GM12865 (cell line): Measurements from ENCODE around the gene RGMB.

ENCODE experiments used
- DNase-seq: peaks from one replicate; pipeline ENCODE4 v3.0.0; 2010; ENCODE audit warnings: low read depth
- H3K4me3 ChIP-seq: 2 replicates; pipeline ENCODE4 v1.5.1; 2011; ENCODE audit warnings: mild to moderate bottlenecking, low read depth, low read length, control low read depth
- TF ChIP-seq, protein P1 (sequence below): IDR thresholded peaks from 2 replicates; pipeline ENCODE4 v1.5.1; 2011; ENCODE audit warnings: low read length, control low read depth, low read depth, inconsistent platforms; ENCODE audit not compliant: insufficient read depth; ENCODE audit errors: missing control alignments

The RGMB gene

DNA sequence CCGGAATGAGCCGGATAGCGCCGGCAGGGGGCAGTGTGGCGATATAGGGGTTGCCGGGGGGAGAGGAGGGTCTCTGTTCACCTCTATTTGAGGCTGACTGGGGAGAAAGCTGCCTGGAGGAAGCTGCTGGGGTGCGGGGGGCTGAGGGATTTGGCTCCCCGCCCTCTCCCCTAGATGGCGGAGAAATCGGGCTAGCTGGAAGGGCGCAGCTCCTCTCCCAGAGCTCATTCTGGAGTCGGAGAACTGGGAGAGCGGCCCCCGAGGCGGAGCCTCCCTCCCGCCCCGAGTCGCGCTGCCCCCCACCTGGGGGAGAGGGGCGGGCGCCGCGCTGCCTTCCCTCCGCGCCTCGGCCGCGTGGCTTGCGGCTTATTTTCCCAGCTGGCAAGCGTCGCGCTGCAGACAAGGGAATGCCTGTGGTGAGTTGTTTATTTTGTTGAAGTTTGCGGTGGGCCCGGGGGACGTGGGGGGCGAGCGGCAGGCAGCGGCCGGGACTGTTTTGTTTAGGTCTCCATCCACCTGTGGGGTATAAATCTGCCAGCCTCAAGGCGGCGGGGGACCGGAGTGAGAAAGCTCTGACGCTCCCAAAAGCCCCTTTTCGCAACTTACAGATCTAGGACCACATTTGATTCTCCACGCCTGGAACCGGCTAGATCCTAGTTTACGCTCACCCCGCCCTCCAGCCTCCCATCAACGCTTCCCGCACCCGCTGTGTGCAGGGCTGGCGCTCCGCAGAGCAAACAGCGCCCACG lies 4.1 kb upstream of the RGMB start:
- H3K4me3 ChIP-seq: peak overlapping the region; percentile 66
- TF ChIP-seq, protein P1, sequence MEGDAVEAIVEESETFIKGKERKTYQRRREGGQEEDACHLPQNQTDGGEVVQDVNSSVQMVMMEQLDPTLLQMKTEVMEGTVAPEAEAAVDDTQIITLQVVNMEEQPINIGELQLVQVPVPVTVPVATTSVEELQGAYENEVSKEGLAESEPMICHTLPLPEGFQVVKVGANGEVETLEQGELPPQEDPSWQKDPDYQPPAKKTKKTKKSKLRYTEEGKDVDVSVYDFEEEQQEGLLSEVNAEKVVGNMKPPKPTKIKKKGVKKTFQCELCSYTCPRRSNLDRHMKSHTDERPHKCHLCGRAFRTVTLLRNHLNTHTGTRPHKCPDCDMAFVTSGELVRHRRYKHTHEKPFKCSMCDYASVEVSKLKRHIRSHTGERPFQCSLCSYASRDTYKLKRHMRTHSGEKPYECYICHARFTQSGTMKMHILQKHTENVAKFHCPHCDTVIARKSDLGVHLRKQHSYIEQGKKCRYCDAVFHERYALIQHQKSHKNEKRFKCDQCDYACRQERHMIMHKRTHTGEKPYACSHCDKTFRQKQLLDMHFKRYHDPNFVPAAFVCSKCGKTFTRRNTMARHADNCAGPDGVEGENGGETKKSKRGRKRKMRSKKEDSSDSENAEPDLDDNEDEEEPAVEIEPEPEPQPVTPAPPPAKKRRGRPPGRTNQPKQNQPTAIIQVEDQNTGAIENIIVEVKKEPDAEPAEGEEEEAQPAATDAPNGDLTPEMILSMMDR: peak; percentile 72
- peak; percentile 39 for DNase-seq

DNA sequence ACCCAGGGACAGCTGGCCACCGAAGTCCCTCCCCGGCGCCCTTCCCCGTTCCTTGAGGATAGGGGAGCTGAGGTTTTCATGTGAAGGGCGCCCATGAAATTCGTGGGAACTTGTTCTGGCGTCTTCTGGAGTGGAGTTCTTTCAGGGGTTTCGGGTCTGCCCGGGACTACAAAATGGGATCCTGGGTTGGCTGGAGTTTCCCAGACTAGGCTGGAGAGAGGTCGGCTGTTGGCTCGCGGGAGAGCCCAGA lies 3.6 kb upstream of the RGMB start:
- peak overlapping the region; percentile 66 for H3K4me3 ChIP-seq
- DNase-seq: no peak
- TF ChIP-seq, protein P1: no peak

- DNase-seq: peak; percentile 49
- H3K4me3 ChIP-seq: peak overlapping the region; percentile 66
- TF ChIP-seq, protein P1: no peak
These were observed 3.1 kb upstream of the RGMB start for GRCh38 chr5:98770209-98770910.

- no peak for DNase-seq
- peak overlapping the region; percentile 66 for H3K4me3 ChIP-seq
- TF ChIP-seq, protein P1: no peak
These were observed 2.5 kb upstream of the RGMB start for GRCh38 chr5:98770911-98771322.

DNA sequence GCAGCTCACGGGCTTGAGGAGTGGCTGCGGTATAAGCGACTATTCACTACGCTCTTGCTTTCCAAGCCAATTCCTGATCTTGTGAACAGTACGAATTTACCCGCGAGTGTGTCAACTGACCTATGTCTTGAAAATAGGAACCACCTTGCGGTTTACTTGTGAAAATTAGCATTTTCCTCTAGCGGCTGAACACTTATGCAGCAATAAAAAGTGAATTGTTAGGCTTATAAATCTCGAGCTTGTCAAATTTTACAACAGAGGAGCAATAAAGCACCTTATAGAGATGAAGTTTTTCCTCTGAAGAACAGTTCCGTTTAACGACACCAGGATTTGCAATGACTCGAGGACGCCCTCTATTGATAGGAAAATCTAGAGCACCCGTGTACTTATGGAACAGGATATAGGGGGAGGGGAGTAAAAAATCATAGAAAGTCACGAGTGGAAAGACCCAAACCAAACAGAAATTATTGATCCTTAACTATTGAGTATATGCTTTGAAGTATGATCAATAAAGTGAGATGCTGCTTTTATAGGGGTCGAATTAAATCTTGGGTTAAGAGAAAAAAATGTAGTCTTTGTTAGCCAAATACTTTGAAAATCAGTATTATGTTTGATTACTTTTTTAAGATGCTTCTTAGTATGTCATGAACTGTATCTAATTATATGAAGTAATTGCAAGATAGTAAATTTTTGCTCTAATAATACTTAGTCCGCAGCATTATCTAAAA lies 1.9 kb upstream of the RGMB start:
- TF ChIP-seq, protein P1: peak; percentile 80
- peak; percentile 85 for DNase-seq
- peak overlapping the region; percentile 66 for H3K4me3 ChIP-seq

DNA sequence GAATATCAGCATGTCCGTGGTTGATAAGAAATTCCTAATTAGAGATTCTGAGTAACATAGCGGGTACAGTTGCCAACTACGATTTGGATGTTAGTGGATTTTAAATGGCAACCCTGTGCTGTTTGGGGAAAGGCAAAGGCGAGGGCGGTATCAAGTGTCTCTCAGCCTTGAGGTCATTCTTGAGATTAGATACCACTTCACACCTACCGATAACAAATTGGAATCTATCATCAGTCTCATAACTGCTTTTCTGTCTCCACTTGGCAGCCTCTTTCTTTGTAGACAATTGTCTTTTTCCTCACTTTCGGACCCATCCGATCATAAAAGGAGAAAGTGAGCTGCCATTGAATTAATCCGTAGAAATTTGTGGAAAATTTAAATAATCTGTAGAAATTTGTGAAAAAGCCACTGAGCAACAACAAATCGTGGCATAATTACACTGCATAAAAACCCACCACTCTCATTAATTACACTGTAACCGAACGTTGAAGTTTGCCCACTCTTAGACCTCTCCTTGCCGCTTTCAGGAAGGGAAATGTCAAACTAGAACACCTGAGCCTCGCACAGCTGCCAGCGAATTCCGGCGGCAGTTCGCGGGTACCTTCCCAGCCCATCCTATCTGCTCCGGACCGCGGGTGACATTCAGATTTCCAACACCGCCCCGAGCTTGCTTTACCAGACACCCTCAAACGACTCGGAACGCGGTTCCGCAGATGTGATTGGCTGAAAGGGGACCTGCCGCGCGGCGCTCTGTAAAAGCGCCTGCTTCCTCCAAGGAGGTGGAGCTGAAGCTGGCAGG lies 849 bp upstream of the RGMB start:
- H3K4me3 ChIP-seq: peak overlapping the region; percentile 66
- TF ChIP-seq, protein P1: no peak
- peak; percentile 87 for DNase-seq
